OCI-LY3 (cell line): Measurements from ENCODE around the gene CGA.

ENCODE experiments used
- H2AFZ ChIP-seq: fragments of 200-600, 300-600 bp; shearing (Covaris generic); 2 replicates; pipeline ENCODE4 v1.6.0; 2014; ENCODE audit warnings: antibody characterized with exemption, low read depth, low read length
- H3K27ac ChIP-seq: fragments of 200-600, 300-600 bp; sonication (generic); 2 replicates; pipeline ENCODE4 v1.5.1; 2014; ENCODE audit warnings: mild to moderate bottlenecking, low read length, moderate library complexity, mixed read lengths
- H3K27me3 ChIP-seq: fragments of 200-600, 300-600 bp; sonication (generic); 2 replicates; pipeline ENCODE4 v1.6.1; 2014; ENCODE audit warnings: low read depth, low read length, mixed read lengths
- H3K36me3 ChIP-seq: fragments of 200-600, 300-600 bp; sonication (generic); replicated peaks from 2 replicates; pipeline ENCODE3; 2014; ENCODE audit warnings: low read depth, low read length, mixed read lengths
- H3K4me1 ChIP-seq: fragments of 300-600, 200-600 bp; sonication (generic); 2 replicates; pipeline ENCODE4 v1.6.1; 2014; ENCODE audit warnings: low read length, mixed read lengths
- H3K4me2 ChIP-seq: fragments of 200-600, 300-600 bp; sonication (generic); 2 replicates; pipeline ENCODE4 v1.6.1; 2014; ENCODE audit warnings: low read length, mixed read lengths
- H3K4me3 ChIP-seq: fragments of 300-600, 200-600 bp; sonication (generic); 2 replicates; pipeline ENCODE4 v1.5.1; 2014; ENCODE audit warnings: antibody characterized with exemption, mild to moderate bottlenecking, low read length, moderate library complexity
- H3K79me2 ChIP-seq: fragments of 300-600, 200-600 bp; shearing (Covaris generic); 2 replicates; pipeline ENCODE4 v1.6.1; 2014; ENCODE audit warnings: mild to moderate bottlenecking, low read length, mixed read lengths
- H3K9ac ChIP-seq: fragments of 300-600, 200-600 bp; shearing (Covaris generic); 2 replicates; pipeline ENCODE4 v1.6.0; 2014; ENCODE audit warnings: mild to moderate bottlenecking, low read length, moderate library complexity
- H3K9me3 ChIP-seq: fragments of 200-600, 300-600 bp; shearing (Covaris generic); 2 replicates; pipeline ENCODE4 v1.6.1; 2014; ENCODE audit warnings: low read length, mixed read lengths; ENCODE audit not compliant: insufficient read depth
- H4K20me1 ChIP-seq: fragments of 200-600, 300-600 bp; sonication (generic); 2 replicates; pipeline ENCODE4 v1.6.1; 2016; ENCODE audit warnings: low read length, mixed read lengths; ENCODE audit not compliant: insufficient read depth
- CTCF ChIP-seq: fragments of 200-600, 300-600 bp; sonication (generic); IDR thresholded peaks from 2 replicates; pipeline ENCODE4 v1.5.1; 2014; ENCODE audit warnings: antibody characterized with exemption, low read length, low read depth
- EZH2phosphoT487 ChIP-seq: fragments of 200-600 bp; shearing (Covaris generic); IDR thresholded peaks from 2 replicates; pipeline ENCODE4 v1.6.1; 2018; ENCODE audit warnings: antibody characterized with exemption, mixed run types, low read depth

The CGA gene

GRCh38 chr6:87099472-87099871 lies 4.6 kb upstream of the CGA start:
- no peak overlapping the region for H3K9ac ChIP-seq

GRCh38 chr6:87094576-87094975 lies 330 bp downstream of the CGA start:
- Histone ChIP-seq H4K20me1 (no peaks in the 10 kb centered on the region), H3K36me3 (no peaks in the 10 kb centered on the region), H3K27me3 (no peaks in the 10 kb centered on the region), H3K9me3 (no peaks in the 10 kb centered on the region), H3K27ac (no peak overlapping the region), H3K4me1 (no peaks in the 10 kb centered on the region), H2AFZ (no peak overlapping the region), H3K79me2 (no peaks in the 10 kb centered on the region), H3K4me2 (no peak overlapping the region), H3K4me3 (no peak overlapping the region), H3K9ac (no peak overlapping the region)
- TF ChIP-seq CTCF (no peak), EZH2phosphoT487 (no peak)

More at GRCh38 chr6:87099472-87099871, 4.6 kb upstream of the CGA start:
- no peaks in the 10 kb centered on the region for H4K20me1 ChIP-seq
- H3K36me3 ChIP-seq, result no peaks in the 10 kb centered on the region
- TF ChIP-seq EZH2phosphoT487, result no peak
- no peak for TF ChIP-seq CTCF
- H2AFZ ChIP-seq, result no peak overlapping the region
- no peak overlapping the region for H3K4me2 ChIP-seq
- no peaks in the 10 kb centered on the region for H3K9me3 ChIP-seq
- H3K4me3 ChIP-seq, result no peak overlapping the region
- H3K27me3 ChIP-seq, result no peaks in the 10 kb centered on the region
- no peaks in the 10 kb centered on the region for H3K79me2 ChIP-seq
- no peak overlapping the region for H3K27ac ChIP-seq
- no peaks in the 10 kb centered on the region for H3K4me1 ChIP-seq

GRCh38 chr6:87093651-87094050 lies 1.3 kb downstream of the CGA start:
- no peaks in the 10 kb centered on the region for H3K4me1 ChIP-seq
- no peak overlapping the region for H3K9ac ChIP-seq
- no peaks in the 10 kb centered on the region for H3K27me3 ChIP-seq
- no peaks in the 10 kb centered on the region for H3K79me2 ChIP-seq
- no peaks in the 10 kb centered on the region for H4K20me1 ChIP-seq
- no peak overlapping the region for H3K27ac ChIP-seq
- no peak overlapping the region for H3K4me3 ChIP-seq
- H3K36me3 ChIP-seq, result no peaks in the 10 kb centered on the region
- no peak overlapping the region for H3K4me2 ChIP-seq
- no peak for TF ChIP-seq CTCF
- TF ChIP-seq EZH2phosphoT487, result no peak
- H2AFZ ChIP-seq, result no peak overlapping the region
- H3K9me3 ChIP-seq, result no peaks in the 10 kb centered on the region

DNA sequence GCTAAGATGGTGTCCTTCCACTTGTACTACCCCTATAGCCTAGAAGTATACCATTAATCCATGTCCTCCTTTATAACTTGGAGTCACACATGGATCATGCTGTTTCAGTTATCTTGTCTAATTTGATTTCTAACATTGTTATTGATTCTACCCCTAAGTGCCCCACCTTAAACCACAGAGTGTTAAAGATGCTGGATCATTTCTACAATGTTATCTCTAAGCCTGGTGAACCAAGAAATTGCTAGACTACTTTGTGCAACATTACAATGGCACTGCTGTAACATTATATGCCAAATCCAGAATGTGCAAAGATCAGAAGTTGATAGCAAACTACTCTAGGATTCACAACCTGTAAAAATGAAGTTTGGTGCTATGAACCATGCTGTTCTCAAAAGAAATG lies 1.7 kb downstream of the CGA start:
- no peaks in the 10 kb centered on the region; the same call in 1 of the 2 replicates for H3K4me1 ChIP-seq
- no peak for TF ChIP-seq CTCF
- TF ChIP-seq EZH2phosphoT487, result no peak
- H3K27me3 ChIP-seq, result no peaks in the 10 kb centered on the region
- no peaks in the 10 kb centered on the region for H4K20me1 ChIP-seq
- no peak overlapping the region for H3K4me2 ChIP-seq
- H2AFZ ChIP-seq, result no peak overlapping the region
- no peak overlapping the region for H3K9ac ChIP-seq
- H3K79me2 ChIP-seq, result no peaks in the 10 kb centered on the region
- no peak overlapping the region for H3K4me3 ChIP-seq
- H3K27ac ChIP-seq, result no peak overlapping the region
- no peaks in the 10 kb centered on the region for H3K36me3 ChIP-seq
- no peaks in the 10 kb centered on the region for H3K9me3 ChIP-seq
